K562 (cell line): ENCODE measurements around the gene CNTF. TPM values are rescaled to one million over a fixed set of nuclear protein-coding genes. Genes with fewer than 3 reads are reported as not detected.

Source experiments
- ARID2 ChIP-seq: fragments of 450-650 bp; IDR thresholded peaks from 2 replicates; pipeline ENCODE4 v1.6.1; 2017; ENCODE audit warnings: antibody characterized with exemption, mild to moderate bottlenecking
- EWSR1 ChIP-seq: fragments of 450-650 bp; IDR thresholded peaks from 2 replicates; pipeline ENCODE4 v1.6.1; 2018; ENCODE audit warnings: borderline replicate concordance, mild to moderate bottlenecking, low read depth, moderate library complexity; ENCODE audit not compliant: partially characterized antibody
- NFXL1 ChIP-seq: fragments of 450-650 bp; formaldehyde crosslinking; IDR thresholded peaks from 2 replicates; pipeline ENCODE4 v1.4.0; 2021; ENCODE audit warnings: mild to moderate bottlenecking
- RAD21 ChIP-seq, 2 experiments: fragments of 250-450 bp in 1 of 2; fragments of 450-650 bp in 1 of 2; sonication (Bioruptor Pico) in 1 of 2; formaldehyde crosslinking in 1 of 2; IDR thresholded peaks in 1 of 2; conservative IDR thresholded peaks in 1 of 2; 2 replicates each; pipeline versions ENCODE4 v1.4.0 to v1.8.0; 2020 to 2022; ENCODE audit warnings: mild to moderate bottlenecking in 2 of 2, moderate library complexity in 1 of 2
- SMC3 ChIP-seq: conservative IDR thresholded peaks from 2 replicates; pipeline ENCODE4 v1.6.1; 2011; ENCODE audit warnings: low read depth, low read length, improper control_type of control experiment; ENCODE audit not compliant: insufficient read depth
- ZNF384 ChIP-seq: IDR thresholded peaks from 2 replicates; pipeline ENCODE4 v1.6.1; 2012; ENCODE audit warnings: low read depth, low read length, improper control_type of control experiment
- polyA plus RNA-seq, 8 experiments: library from polyadenylated mRNA; depleted of rRNA in 4 of 8; stranded (reverse) in 5 of 8; unstranded in 3 of 8; fragments of >200 nt; fragmentation: Nextera tagmentation in 2 of 8; fragmentation: Illumina TruSeq in 1 of 8; extraction: Ambion mirVana in 2 of 8; extraction: Trizol in 1 of 8; gene quantifications; 2 replicates each; pipeline versions ENCODE4 v1.2.1 to v1.2.3, GENCODE V29; 2011 to 2014; ENCODE audit warnings: inconsistent platforms in 1 of 8, missing spikeins in 1 of 8
- total RNA-seq, 7 experiments: library from RNA; depleted of rRNA in 6 of 7; stranded (reverse); fragments of >200 nt in 6 of 7; fragmentation: Illumina TruSeq in 2 of 7; extraction: Trizol in 2 of 7; gene quantifications; 2 replicates each; pipeline versions ENCODE4 v1.2.1 to v1.2.3, GENCODE V29; 2011 to 2021; ENCODE audit warnings: low replicate concordance in 1 of 7
- TF ChIP-seq, protein P1 (sequence below), 2 experiments: IDR thresholded peaks in 1 of 2; conservative IDR thresholded peaks in 1 of 2; 2 replicates each; pipeline ENCODE4 v1.6.1; 2016; ENCODE audit warnings: low read depth in 2 of 2, mild to moderate bottlenecking in 1 of 2, missing compliant biosample characterization in 1 of 2, missing genetic modification characterization in 1 of 2, moderate library complexity in 1 of 2
- TF ChIP-seq, protein P2 (sequence below), 2 experiments: fragments of 450-650 bp; formaldehyde crosslinking in 1 of 2; IDR thresholded peaks; 2 replicates each; pipeline versions ENCODE4 v1.4.0 to v1.6.1; 2014 to 2020; ENCODE audit warnings: mild to moderate bottlenecking in 2 of 2, borderline replicate concordance in 1 of 2, low read depth in 1 of 2
- TF ChIP-seq, protein P3 (sequence below): fragments of 450-650 bp; IDR thresholded peaks from 2 replicates; pipeline ENCODE4 v1.7.1; 2018; ENCODE audit warnings: mild to moderate bottlenecking, low read depth; ENCODE audit not compliant: partially characterized antibody
- TF ChIP-seq, protein P4 (sequence below): fragments of 450-650 bp; IDR thresholded peaks from 2 replicates; pipeline ENCODE4 v1.6.1; 2016

Gene CNTF
- total and polyA plus RNA-seq, 9 of the 15 experiments (the other 6 are each of a cell fraction or from before 2014, with no cell fraction given), result 0.17 to 5.0 (median 2.3) TPM

DNA sequence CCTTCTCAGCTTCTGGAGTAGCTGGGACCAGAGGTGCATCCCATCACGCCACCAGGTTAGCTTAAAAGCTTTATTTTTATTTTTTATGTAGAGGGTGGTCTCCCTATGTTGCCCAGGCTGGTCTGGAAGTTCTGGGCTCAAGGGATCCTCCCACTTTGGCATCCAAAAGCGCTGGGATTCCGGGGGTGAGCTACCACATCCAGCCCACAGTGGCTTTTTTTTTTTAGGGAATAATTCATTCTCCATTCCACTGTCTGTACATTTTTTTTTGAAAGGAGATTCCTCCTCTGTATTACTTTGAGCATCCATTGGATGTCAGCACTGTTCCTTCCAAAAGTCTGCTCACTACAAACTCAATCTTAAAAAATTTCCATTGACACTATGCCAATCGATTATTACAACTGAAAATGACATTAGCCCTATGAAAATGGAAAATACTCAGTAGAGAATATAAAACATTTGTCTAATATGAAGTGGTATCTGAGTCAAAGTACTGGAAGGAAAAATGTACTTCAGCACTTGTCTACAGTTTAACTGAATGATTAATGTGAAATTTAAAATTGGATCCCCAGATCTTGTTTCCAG is 45.5 kb upstream of the CNTF start (continued):
- TF ChIP-seq, protein P1, sequence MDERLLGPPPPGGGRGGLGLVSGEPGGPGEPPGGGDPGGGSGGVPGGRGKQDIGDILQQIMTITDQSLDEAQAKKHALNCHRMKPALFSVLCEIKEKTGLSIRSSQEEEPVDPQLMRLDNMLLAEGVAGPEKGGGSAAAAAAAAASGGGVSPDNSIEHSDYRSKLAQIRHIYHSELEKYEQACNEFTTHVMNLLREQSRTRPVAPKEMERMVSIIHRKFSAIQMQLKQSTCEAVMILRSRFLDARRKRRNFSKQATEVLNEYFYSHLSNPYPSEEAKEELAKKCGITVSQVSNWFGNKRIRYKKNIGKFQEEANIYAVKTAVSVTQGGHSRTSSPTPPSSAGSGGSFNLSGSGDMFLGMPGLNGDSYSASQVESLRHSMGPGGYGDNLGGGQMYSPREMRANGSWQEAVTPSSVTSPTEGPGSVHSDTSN (CRISPR knock-in tag; IDR thresholded peaks at IDR 0.05; ENCODE audit: low read depth), result no peak
- TF ChIP-seq, protein P1 (tag; conservative IDR thresholded peaks at IDR 0.05; ENCODE audit: low read depth), result peak; percentile 68
- TF ChIP-seq ARID2 (0 out of 2 replicates have a peak, but pooled peaks have one; percentile 16), ZNF384 (peak; percentile 73), RAD21 (CRISPR knock-in tag; conservative IDR thresholded peaks at IDR 0.05 in 1 of 2, IDR thresholded peaks at IDR 0.05 in 1 of 2) (peak; percentile 69 to 73), NFXL1 (CRISPR knock-in tag) (no peak), SMC3 (0 out of 2 replicates have a peak, but pooled peaks have one; percentile 9), EWSR1 (no peak)
- TF ChIP-seq, protein P2, sequence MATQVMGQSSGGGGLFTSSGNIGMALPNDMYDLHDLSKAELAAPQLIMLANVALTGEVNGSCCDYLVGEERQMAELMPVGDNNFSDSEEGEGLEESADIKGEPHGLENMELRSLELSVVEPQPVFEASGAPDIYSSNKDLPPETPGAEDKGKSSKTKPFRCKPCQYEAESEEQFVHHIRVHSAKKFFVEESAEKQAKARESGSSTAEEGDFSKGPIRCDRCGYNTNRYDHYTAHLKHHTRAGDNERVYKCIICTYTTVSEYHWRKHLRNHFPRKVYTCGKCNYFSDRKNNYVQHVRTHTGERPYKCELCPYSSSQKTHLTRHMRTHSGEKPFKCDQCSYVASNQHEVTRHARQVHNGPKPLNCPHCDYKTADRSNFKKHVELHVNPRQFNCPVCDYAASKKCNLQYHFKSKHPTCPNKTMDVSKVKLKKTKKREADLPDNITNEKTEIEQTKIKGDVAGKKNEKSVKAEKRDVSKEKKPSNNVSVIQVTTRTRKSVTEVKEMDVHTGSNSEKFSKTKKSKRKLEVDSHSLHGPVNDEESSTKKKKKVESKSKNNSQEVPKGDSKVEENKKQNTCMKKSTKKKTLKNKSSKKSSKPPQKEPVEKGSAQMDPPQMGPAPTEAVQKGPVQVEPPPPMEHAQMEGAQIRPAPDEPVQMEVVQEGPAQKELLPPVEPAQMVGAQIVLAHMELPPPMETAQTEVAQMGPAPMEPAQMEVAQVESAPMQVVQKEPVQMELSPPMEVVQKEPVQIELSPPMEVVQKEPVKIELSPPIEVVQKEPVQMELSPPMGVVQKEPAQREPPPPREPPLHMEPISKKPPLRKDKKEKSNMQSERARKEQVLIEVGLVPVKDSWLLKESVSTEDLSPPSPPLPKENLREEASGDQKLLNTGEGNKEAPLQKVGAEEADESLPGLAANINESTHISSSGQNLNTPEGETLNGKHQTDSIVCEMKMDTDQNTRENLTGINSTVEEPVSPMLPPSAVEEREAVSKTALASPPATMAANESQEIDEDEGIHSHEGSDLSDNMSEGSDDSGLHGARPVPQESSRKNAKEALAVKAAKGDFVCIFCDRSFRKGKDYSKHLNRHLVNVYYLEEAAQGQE (IDR thresholded peaks at IDR 0.05; ENCODE audit: borderline replicate concordance), result peak; percentile 59
- TF ChIP-seq, protein P2 (CRISPR knock-in tag; IDR thresholded peaks at IDR 0.05; ENCODE audit: low read depth), result no peak
- TF ChIP-seq, protein P3, sequence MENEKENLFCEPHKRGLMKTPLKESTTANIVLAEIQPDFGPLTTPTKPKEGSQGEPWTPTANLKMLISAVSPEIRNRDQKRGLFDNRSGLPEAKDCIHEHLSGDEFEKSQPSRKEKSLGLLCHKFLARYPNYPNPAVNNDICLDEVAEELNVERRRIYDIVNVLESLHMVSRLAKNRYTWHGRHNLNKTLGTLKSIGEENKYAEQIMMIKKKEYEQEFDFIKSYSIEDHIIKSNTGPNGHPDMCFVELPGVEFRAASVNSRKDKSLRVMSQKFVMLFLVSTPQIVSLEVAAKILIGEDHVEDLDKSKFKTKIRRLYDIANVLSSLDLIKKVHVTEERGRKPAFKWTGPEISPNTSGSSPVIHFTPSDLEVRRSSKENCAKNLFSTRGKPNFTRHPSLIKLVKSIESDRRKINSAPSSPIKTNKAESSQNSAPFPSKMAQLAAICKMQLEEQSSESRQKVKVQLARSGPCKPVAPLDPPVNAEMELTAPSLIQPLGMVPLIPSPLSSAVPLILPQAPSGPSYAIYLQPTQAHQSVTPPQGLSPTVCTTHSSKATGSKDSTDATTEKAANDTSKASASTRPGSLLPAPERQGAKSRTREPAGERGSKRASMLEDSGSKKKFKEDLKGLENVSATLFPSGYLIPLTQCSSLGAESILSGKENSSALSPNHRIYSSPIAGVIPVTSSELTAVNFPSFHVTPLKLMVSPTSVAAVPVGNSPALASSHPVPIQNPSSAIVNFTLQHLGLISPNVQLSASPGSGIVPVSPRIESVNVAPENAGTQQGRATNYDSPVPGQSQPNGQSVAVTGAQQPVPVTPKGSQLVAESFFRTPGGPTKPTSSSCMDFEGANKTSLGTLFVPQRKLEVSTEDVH, result no peak
- TF ChIP-seq, protein P4, sequence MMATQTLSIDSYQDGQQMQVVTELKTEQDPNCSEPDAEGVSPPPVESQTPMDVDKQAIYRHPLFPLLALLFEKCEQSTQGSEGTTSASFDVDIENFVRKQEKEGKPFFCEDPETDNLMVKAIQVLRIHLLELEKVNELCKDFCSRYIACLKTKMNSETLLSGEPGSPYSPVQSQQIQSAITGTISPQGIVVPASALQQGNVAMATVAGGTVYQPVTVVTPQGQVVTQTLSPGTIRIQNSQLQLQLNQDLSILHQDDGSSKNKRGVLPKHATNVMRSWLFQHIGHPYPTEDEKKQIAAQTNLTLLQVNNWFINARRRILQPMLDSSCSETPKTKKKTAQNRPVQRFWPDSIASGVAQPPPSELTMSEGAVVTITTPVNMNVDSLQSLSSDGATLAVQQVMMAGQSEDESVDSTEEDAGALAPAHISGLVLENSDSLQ, result peak; percentile 9; the same call in 1 of the 2 replicates
